WTC11 (cell line): Measurements from ENCODE around the gene NEBL. TPM values are rescaled to one million over a fixed set of nuclear protein-coding genes. Genes with fewer than 3 reads are reported as not detected.

Experiments
- ATAC-seq: fragments of 200-7000 bp; cut with Tn5 transposase; 2 replicates; pipeline ENCODE4 v1.10.0; 2021; ENCODE audit warnings: mild to moderate bottlenecking, moderate library complexity
- CTCF ChIA-PET: fragments of 300-600 bp; sonication (Branson Sonifier 250); formaldehyde crosslinking; loops from one replicate; lab custom pipeline; 2021; ENCODE audit warnings: antibody characterized with exemption; lab: Charles Lee
- POLR2A ChIA-PET: fragments of 350-600 bp; sonication (Branson Sonifier 250); formaldehyde crosslinking; loops from one replicate; lab custom pipeline; 2021; ENCODE audit warnings: antibody characterized with exemption; lab: Charles Lee
- DNase-seq: peaks from one replicate; pipeline ENCODE4 v3.0.0; 2021; ENCODE audit warnings: low spot score
- H3K27ac Mint-ChIP-seq: 2 replicates; pipeline ENCODE4 v1.8.0; 2021; ENCODE audit warnings: mixed read lengths
- H3K27me3 Mint-ChIP-seq: 2 replicates; pipeline ENCODE4 v1.8.0; 2021; ENCODE audit warnings: low read depth, mild to moderate bottlenecking, moderate library complexity, mixed read lengths
- H3K36me3 Mint-ChIP-seq: 2 replicates; pipeline ENCODE4 v1.8.0; 2021; ENCODE audit warnings: mixed read lengths
- H3K4me1 Mint-ChIP-seq: 2 replicates; pipeline ENCODE4 v1.8.0; 2022; ENCODE audit warnings: mixed read lengths
- H3K4me3 Mint-ChIP-seq: 2 replicates; pipeline ENCODE4 v1.8.0; 2021; ENCODE audit warnings: mild to moderate bottlenecking, moderate library complexity, mixed read lengths
- H3K9me3 Mint-ChIP-seq: 2 replicates; pipeline ENCODE4 v1.8.0; 2021; ENCODE audit warnings: mixed read lengths
- AR ChIP-seq: fragments of 250-450 bp; sonication (Bioruptor Pico); IDR thresholded peaks from 2 replicates; pipeline ENCODE4 v1.9.0; 2021; ENCODE audit warnings: mild to moderate bottlenecking
- ARID4B ChIP-seq: sonication (generic); formaldehyde crosslinking; IDR thresholded peaks from 2 replicates; pipeline ENCODE4 v1.8.0; 2023; ENCODE audit warnings: missing genetic modification reagents, mild to moderate bottlenecking, borderline replicate concordance
- ATF1 ChIP-seq: sonication (generic); formaldehyde crosslinking; IDR thresholded peaks from 2 replicates; pipeline ENCODE4 v1.8.1; 2023; ENCODE audit warnings: mild to moderate bottlenecking, moderate library complexity, missing genetic modification reagents
- CBFB ChIP-seq: sonication (generic); formaldehyde crosslinking; IDR thresholded peaks from 2 replicates; pipeline ENCODE4 v1.8.1; 2022; ENCODE audit warnings: mild to moderate bottlenecking, low read depth, missing genetic modification reagents
- ESRRA ChIP-seq: sonication (generic); formaldehyde crosslinking; IDR thresholded peaks from 2 replicates; pipeline ENCODE4 v1.8.1; 2022; ENCODE audit warnings: mild to moderate bottlenecking, missing genetic modification reagents, borderline replicate concordance
- ETV6 ChIP-seq: sonication (generic); formaldehyde crosslinking; IDR thresholded peaks from 2 replicates; pipeline ENCODE4 v1.8.1; 2022; ENCODE audit warnings: mild to moderate bottlenecking, missing genetic modification reagents
- FOXK1 ChIP-seq: sonication (generic); formaldehyde crosslinking; IDR thresholded peaks from 2 replicates; pipeline ENCODE4 v1.8.0; 2022; ENCODE audit warnings: mild to moderate bottlenecking, moderate library complexity, missing genetic modification reagents
- FOXP4 ChIP-seq: sonication (generic); formaldehyde crosslinking; IDR thresholded peaks from 2 replicates; pipeline ENCODE4 v1.8.0; 2022; ENCODE audit warnings: mild to moderate bottlenecking, missing genetic modification reagents
- GTF2I ChIP-seq: fragments of 250-450 bp; sonication (Bioruptor Pico); conservative IDR thresholded peaks from 2 replicates; pipeline ENCODE4 v1.4.0; 2021; ENCODE audit warnings: mild to moderate bottlenecking
- JUN ChIP-seq: sonication (generic); formaldehyde crosslinking; IDR thresholded peaks from 2 replicates; pipeline ENCODE4 v1.8.0; 2023; ENCODE audit warnings: mild to moderate bottlenecking, missing genetic modification reagents
- MAX ChIP-seq: sonication (generic); formaldehyde crosslinking; IDR thresholded peaks from 2 replicates; pipeline ENCODE4 v1.8.0; 2022; ENCODE audit warnings: mild to moderate bottlenecking, missing genetic modification reagents
- NFATC4 ChIP-seq: fragments of 250-450 bp; sonication (Bioruptor Pico); IDR thresholded peaks from 2 replicates; pipeline ENCODE4 v1.9.0; 2021; ENCODE audit warnings: mild to moderate bottlenecking
- NR2C2 ChIP-seq: sonication (generic); formaldehyde crosslinking; IDR thresholded peaks from 2 replicates; pipeline ENCODE4 v1.8.0; 2022; ENCODE audit warnings: mild to moderate bottlenecking, missing genetic modification reagents
- SMAD4 ChIP-seq: sonication (generic); formaldehyde crosslinking; IDR thresholded peaks from 2 replicates; pipeline ENCODE4 v1.8.0; 2022; ENCODE audit warnings: mild to moderate bottlenecking, missing genetic modification reagents
- ZBTB21 ChIP-seq: sonication (generic); formaldehyde crosslinking; IDR thresholded peaks from 2 replicates; pipeline ENCODE4 v1.8.1; 2023; ENCODE audit warnings: mild to moderate bottlenecking, missing genetic modification reagents, borderline replicate concordance
- ZNF121 ChIP-seq: sonication (generic); formaldehyde crosslinking; IDR thresholded peaks from 2 replicates; pipeline ENCODE4 v1.8.0; 2023; ENCODE audit warnings: missing genetic modification reagents
- ZNF232 ChIP-seq: sonication (generic); formaldehyde crosslinking; IDR thresholded peaks from 2 replicates; pipeline ENCODE4 v1.8.0; 2022; ENCODE audit warnings: mild to moderate bottlenecking, missing genetic modification reagents
- ZNF263 ChIP-seq: sonication (generic); formaldehyde crosslinking; IDR thresholded peaks from 2 replicates; pipeline ENCODE4 v1.8.1; 2022; ENCODE audit warnings: low read depth, mild to moderate bottlenecking, moderate library complexity, missing genetic modification reagents
- total RNA-seq: library from RNA; stranded (reverse); gene quantifications from 3 replicates; pipeline ENCODE4 v1.2.3, GENCODE V29; 2021
- TF ChIP-seq, protein P1 (sequence below): sonication (generic); formaldehyde crosslinking; conservative IDR thresholded peaks from 2 replicates; pipeline ENCODE4 v1.8.1; 2022; ENCODE audit warnings: mild to moderate bottlenecking, missing genetic modification reagents
- TF ChIP-seq, protein P2 (sequence below): sonication (generic); formaldehyde crosslinking; IDR thresholded peaks from 2 replicates; pipeline ENCODE4 v1.8.1; 2023; ENCODE audit warnings: mild to moderate bottlenecking, missing genetic modification reagents, moderate library complexity
- TF ChIP-seq, protein P3 (sequence below): sonication (generic); formaldehyde crosslinking; IDR thresholded peaks from 2 replicates; pipeline ENCODE4 v1.8.1; 2022; ENCODE audit warnings: low read depth, missing genetic modification reagents, borderline replicate concordance

Gene NEBL
- total RNA-seq, 1 experiment from 2014 or later: 8.9 TPM

GRCh38 chr10:20768843-20769242 lies 128.3 kb downstream of the NEBL start:
- ATAC-seq (no peak), DNase-seq (no peak)
- TF ChIP-seq, protein P1, sequence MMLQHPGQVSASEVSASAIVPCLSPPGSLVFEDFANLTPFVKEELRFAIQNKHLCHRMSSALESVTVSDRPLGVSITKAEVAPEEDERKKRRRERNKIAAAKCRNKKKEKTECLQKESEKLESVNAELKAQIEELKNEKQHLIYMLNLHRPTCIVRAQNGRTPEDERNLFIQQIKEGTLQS: no peak
- TF ChIP-seq NR2C2 (no peak), CBFB (CRISPR knock-in tag) (no peak), ESRRA (no peak), ETV6 (CRISPR knock-in tag) (no peak), ZNF232 (CRISPR knock-in tag) (no peak)
- no peaks in the 10 kb centered on the region for H3K36me3 Mint-ChIP-seq
- H3K9me3 Mint-ChIP-seq: peaks cover 4% of the 10 kb centered on the region; the same call in 1 of the 2 replicates
- ChIA-PET CTCF (interaction anchor here (0.7 to 1.8 kb wide), 8 partner anchors 8 to 1356 kb away, joined by 3 to 8 read pairs (median 4); no protein-coding TSS in a partner anchor), POLR2A (no interaction called here)
- H3K4me1 Mint-ChIP-seq: peaks cover 7% of the 10 kb centered on the region
- no peaks in the 10 kb centered on the region for H3K27me3 Mint-ChIP-seq
- H3K27ac Mint-ChIP-seq: no peak overlapping the region
- no peak overlapping the region for H3K4me3 Mint-ChIP-seq

GRCh38 chr10:20767028-20767427 lies 130.1 kb downstream of the NEBL start:
- Mint-ChIP-seq H3K36me3 (no peaks in the 10 kb centered on the region), H3K9me3 (peaks cover 4% of the 10 kb centered on the region; the same call in 1 of the 2 replicates), H3K27ac (no peak overlapping the region), H3K27me3 (no peaks in the 10 kb centered on the region), H3K4me3 (no peak overlapping the region), H3K4me1 (peaks cover 7% of the 10 kb centered on the region)
- no peak for ATAC-seq
- TF ChIP-seq MAX (no peak), ZNF263 (CRISPR knock-in tag) (no peak), ZBTB21 (CRISPR knock-in tag) (no peak), JUN (CRISPR knock-in tag) (no peak), NFATC4 (CRISPR knock-in tag) (no peak), ZNF121 (CRISPR knock-in tag) (no peak), AR (CRISPR knock-in tag) (no peak), FOXP4 (CRISPR knock-in tag) (no peak), GTF2I (CRISPR knock-in tag) (no peak), ETV6 (CRISPR knock-in tag) (no peak), ARID4B (CRISPR knock-in tag) (no peak), FOXK1 (CRISPR knock-in tag) (no peak), ATF1 (CRISPR knock-in tag) (no peak), SMAD4 (CRISPR knock-in tag) (no peak)
- TF ChIP-seq, protein P2, sequence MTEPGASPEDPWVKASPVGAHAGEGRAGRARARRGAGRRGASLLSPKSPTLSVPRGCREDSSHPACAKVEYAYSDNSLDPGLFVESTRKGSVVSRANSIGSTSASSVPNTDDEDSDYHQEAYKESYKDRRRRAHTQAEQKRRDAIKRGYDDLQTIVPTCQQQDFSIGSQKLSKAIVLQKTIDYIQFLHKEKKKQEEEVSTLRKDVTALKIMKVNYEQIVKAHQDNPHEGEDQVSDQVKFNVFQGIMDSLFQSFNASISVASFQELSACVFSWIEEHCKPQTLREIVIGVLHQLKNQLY (CRISPR knock-in tag): no peak
- TF ChIP-seq, protein P3, sequence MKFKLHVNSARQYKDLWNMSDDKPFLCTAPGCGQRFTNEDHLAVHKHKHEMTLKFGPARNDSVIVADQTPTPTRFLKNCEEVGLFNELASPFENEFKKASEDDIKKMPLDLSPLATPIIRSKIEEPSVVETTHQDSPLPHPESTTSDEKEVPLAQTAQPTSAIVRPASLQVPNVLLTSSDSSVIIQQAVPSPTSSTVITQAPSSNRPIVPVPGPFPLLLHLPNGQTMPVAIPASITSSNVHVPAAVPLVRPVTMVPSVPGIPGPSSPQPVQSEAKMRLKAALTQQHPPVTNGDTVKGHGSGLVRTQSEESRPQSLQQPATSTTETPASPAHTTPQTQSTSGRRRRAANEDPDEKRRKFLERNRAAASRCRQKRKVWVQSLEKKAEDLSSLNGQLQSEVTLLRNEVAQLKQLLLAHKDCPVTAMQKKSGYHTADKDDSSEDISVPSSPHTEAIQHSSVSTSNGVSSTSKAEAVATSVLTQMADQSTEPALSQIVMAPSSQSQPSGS (CRISPR knock-in tag): no peak
- DNase-seq: no peak
- ChIA-PET CTCF (no interaction called here), POLR2A (no interaction called here)
